Stimulated activated CD8-positive, alpha-beta memory T cell treated with anti-CD3 and anti-CD28 coated beads, Interleukin-7, amount 100 ng/mL, for 24 hours (primary cell): ENCODE data around the gene C1orf94.

Source experiments
- DNase-seq: peaks from one replicate; pipeline ENCODE4 v3.0.0-alpha.2; 2020; ENCODE audit warnings: low read depth

C1orf94 gene

DNA sequence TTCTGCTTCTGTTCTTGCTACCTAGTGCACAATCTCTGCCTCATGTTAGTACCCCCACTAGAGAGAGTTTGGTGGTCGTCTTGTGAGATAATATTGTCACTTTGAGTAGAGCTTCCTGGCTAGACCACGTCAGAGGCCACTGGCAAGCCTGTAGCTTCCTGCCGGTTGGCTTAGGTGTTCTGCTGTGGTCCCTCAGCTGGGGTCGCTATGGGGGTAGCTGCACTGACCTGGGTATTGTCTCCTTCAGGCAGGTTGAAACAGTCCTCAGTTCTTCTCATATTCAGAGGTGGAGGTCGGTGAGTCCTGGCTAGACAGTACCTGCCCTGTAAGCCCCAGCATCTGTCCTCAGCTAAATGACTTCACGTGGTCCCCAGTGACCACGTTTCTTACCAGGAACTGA lies 86.2 kb downstream of the C1orf94 start:
- DNase-seq, result no peak

DNA sequence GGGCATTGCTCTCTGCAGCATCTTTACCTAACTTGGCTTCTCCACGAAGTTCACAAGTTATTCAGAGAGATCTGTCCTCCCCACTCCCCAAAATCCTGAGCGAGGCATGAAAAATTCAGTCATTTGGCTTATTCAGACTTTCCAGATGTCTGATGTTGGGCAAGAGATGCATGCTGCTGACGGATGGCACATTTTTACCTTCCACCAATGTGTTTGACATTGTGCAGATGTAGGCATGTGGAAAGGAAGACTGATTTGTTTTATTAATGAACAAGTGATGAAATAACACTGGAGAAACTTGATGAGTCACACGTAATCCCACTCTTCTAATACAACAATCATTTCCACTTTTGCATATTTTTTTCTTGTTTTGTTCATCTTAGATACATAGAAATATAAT lies 86.7 kb downstream of the C1orf94 start:
- no peak for DNase-seq

DNA sequence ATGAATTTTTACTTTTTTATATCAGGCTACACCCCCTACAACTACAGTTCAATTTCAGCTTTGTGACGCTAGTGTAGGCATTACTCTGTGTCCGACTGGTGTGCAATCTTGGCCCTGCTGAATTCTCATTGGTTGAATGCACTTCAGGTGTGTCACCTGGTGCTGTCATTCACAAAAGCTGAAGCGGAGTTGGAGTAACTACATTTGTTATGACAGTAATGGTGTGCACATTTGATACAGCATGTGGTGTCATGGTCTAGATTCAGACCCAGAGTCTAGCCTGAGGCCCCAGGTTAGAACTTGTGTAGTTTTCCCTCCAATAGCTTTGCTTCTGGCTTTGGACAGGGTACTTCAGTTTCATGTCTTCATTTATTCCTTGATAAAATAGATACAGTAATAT lies 88.7 kb downstream of the C1orf94 start:
- DNase-seq, result no peak

DNA sequence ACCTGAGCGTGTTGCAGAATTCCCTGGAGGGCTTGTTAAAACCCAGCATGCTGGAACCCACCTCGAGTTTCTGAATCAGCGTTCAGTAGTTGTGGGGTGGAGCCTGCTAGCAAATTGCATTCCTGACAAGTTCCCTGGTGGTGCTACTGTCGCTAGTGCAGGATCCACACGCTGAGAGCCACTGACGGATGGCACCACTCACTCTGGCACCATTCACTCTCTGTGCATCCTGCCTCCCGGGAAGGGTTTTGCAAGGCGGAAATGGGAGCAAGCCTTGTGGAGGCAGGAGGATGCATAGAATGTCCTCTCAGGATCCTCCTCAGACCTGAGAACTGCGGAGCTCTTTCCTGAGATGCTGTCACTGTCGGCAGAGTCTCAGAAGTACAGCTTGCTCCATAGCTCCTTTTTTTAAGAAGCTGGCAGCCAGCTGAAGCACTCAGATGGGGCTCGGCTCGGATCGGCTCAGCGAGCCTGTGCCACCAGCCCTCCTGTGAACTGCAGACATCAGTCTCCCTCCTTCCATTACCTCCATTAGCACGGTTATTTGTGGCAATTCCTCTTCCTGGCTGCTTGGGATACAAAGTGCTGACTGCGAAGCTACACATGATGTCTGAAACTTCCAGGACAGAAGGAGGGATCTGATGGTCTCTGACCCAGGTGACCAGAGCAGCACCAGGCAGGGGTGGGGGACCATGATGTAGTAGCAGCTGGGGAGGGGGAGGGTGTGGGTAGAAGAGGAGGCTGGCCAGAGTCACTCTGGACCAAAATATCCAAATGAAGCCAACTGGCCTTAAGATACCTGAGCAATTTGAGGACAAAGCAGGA lies 89.6 kb downstream of the C1orf94 start:
- no peak for DNase-seq

DNA sequence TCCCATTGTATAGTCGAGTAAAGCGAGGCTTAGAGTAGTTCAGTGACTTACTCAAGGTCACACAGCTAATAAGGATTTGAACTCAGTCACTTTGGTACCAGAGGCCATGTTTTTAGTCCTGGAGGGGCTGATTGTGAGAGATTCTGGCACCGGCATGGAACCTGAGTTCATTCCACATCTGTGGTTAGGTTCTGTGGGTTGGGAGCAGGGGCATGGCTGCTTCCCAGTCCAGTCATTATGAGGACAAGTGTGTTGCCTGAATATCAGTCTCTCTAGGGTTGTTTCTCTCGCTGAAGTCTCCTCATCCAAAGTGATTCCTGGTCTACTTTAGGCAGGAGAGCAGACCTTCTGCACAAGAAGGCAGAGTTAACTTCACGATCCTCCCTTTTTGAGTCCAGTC lies 90.6 kb downstream of the C1orf94 start:
- DNase-seq, result no peak

DNA sequence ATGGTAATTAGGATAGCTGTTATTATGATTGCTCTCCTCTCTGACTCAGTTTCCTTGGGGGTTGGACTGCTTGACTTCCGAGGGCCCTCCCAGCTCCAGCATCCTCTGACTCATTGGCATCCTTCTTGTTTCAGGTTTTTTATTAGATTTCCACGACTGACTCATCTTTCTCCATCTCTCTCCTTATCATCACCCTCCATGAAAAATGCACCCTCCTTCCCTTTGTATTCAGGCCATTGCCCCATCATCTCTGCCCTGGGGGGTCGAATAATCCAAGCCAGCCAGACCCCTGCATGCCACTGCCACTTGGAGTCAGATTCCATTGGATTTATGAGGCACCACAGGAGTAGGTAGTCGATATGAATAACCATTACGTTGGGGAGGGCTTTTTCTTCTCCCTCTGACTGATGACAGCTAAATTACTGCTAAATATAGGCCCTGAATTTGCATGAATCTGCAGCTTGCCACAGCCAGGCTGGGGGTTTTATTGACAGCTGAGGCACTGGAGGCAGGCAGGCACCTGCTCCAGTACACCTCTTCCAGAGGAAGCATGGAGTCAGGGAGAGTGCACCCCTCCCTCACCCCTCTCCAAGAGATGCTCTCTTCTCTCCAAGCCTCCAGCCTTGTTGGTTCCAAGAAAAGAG lies 91.7 kb downstream of the C1orf94 start:
- DNase-seq, result no peak
